IMR-90 (cell line): ENCODE data around the gene HARS2. TPM values are rescaled to one million over a fixed set of nuclear protein-coding genes. Genes with fewer than 3 reads are reported as not detected.

Experiments used
- ATAC-seq: fragments of 200-7000 bp; cut with Tn5 transposase; 2 replicates; pipeline ENCODE4 v1.9.1; 2020; ENCODE audit warnings: low read depth, mild to moderate bottlenecking, moderate library complexity
- BruUV-seq: library from RNA; stranded (reverse); fragments of 400-500 nt; replicated peaks from 2 replicates; lab custom pipeline; 2021; lab: Mats Ljungman, UMichigan
- CTCF ChIA-PET: fragments of 300-600 bp; formaldehyde crosslinking; extraction: SDS; loops from one replicate; lab custom pipeline; 2021; ENCODE audit warnings: antibody characterized with exemption; lab: Yijun Ruan, JAX
- POLR2A ChIA-PET: fragments of 300-600 bp; sonication (Branson Sonifier 250); formaldehyde crosslinking; loops from one replicate; lab custom pipeline; 2022; ENCODE audit warnings: antibody characterized with exemption; ENCODE audit not compliant: unreplicated experiment; lab: Charles Lee
- DNase-seq: peaks from one replicate; pipeline ENCODE4 v3.0.0; 2013
- H2AFZ ChIP-seq: replicated peaks from 2 replicates; pipeline ENCODE3; 2013; ENCODE audit warnings: low read length, mild to moderate bottlenecking; ENCODE audit not compliant: poor library complexity
- H2AK5ac ChIP-seq: 2 replicates; pipeline ENCODE4 v1.6.1; 2013; ENCODE audit warnings: low read depth, low read length, inconsistent platforms
- H2AK9ac ChIP-seq: replicated peaks from 2 replicates; pipeline ENCODE3; 2013; ENCODE audit warnings: mild to moderate bottlenecking, low read depth, low read length, moderate library complexity; ENCODE audit not compliant: poor library complexity
- H2BK120ac ChIP-seq: 2 replicates; pipeline ENCODE4 v1.6.1; 2013; ENCODE audit warnings: low read depth, low read length, inconsistent platforms
- H2BK15ac ChIP-seq: 3 replicates; pipeline ENCODE4 v1.6.1; 2013; ENCODE audit warnings: low read depth, low read length, inconsistent platforms
- H2BK20ac ChIP-seq: 2 replicates; pipeline ENCODE4 v1.6.1; 2013; ENCODE audit warnings: low read depth, mild to moderate bottlenecking, inconsistent platforms, low read length, moderate library complexity
- H2BK5ac ChIP-seq: 2 replicates; pipeline ENCODE4 v1.6.1; 2013; ENCODE audit warnings: mild to moderate bottlenecking, low read depth, low read length, inconsistent platforms; ENCODE audit not compliant: poor library complexity, severe bottlenecking
- H3K14ac ChIP-seq: replicated peaks from 2 replicates; pipeline ENCODE4 v1.6.1; 2013; ENCODE audit warnings: low read depth, low read length, inconsistent platforms
- H3K18ac ChIP-seq: 2 replicates; pipeline ENCODE4 v1.6.1; 2013; ENCODE audit warnings: low read depth, low read length, control low read depth
- H3K23ac ChIP-seq: 2 replicates; pipeline ENCODE4 v1.6.1; 2013; ENCODE audit warnings: low read depth, low read length, inconsistent platforms
- H3K27ac ChIP-seq: 2 replicates; pipeline ENCODE4 v1.5.1; 2013; ENCODE audit warnings: mild to moderate bottlenecking, control low read depth, low read length; ENCODE audit not compliant: insufficient read depth
- H3K27me3 ChIP-seq: 2 replicates; pipeline ENCODE4 v1.6.1; 2013; ENCODE audit warnings: low read length; ENCODE audit not compliant: control insufficient read depth, insufficient read depth
- H3K36me3 ChIP-seq: 2 replicates; pipeline ENCODE4 v1.6.1; 2013; ENCODE audit warnings: low read length, mixed read lengths; ENCODE audit not compliant: control insufficient read depth, insufficient read depth
- H3K4ac ChIP-seq: 2 replicates; pipeline ENCODE4 v1.6.1; 2013; ENCODE audit warnings: low read depth, low read length, inconsistent platforms
- H3K4me1 ChIP-seq: 2 replicates; pipeline ENCODE4 v1.6.1; 2013; ENCODE audit warnings: low read length, mixed read lengths; ENCODE audit not compliant: control insufficient read depth, insufficient read depth
- H3K4me2 ChIP-seq: 2 replicates; pipeline ENCODE4 v1.6.1; 2013; ENCODE audit warnings: low read depth, mild to moderate bottlenecking, control low read depth, low read length, moderate library complexity
- H3K4me3 ChIP-seq: 2 replicates; pipeline ENCODE4 v1.5.1; 2013; ENCODE audit warnings: low read depth, mild to moderate bottlenecking, control low read depth, low read length, moderate library complexity; ENCODE audit not compliant: insufficient read depth
- H3K56ac ChIP-seq: 2 replicates; pipeline ENCODE4 v1.6.1; 2013; ENCODE audit warnings: low read length, inconsistent platforms; ENCODE audit not compliant: insufficient read depth; ENCODE audit errors: extremely low read depth
- H3K79me1 ChIP-seq, 2 experiments: 2 replicates each; pipeline ENCODE4 v1.6.1; 2013; ENCODE audit warnings: low read length in 2 of 2, inconsistent platforms in 1 of 2, low read depth in 1 of 2
- H3K9ac ChIP-seq: 2 replicates; pipeline ENCODE4 v1.6.1; 2013; ENCODE audit warnings: low read depth, low read length, control low read depth
- H3K9me1 ChIP-seq: 2 replicates; pipeline ENCODE4 v1.6.1; 2013; ENCODE audit warnings: low read length, inconsistent platforms; ENCODE audit not compliant: insufficient read depth
- H3K9me3 ChIP-seq: 2 replicates; pipeline ENCODE4 v1.6.1; 2013; ENCODE audit warnings: low read length; ENCODE audit not compliant: control insufficient read depth, insufficient read depth
- H4K20me1 ChIP-seq: 2 replicates; pipeline ENCODE4 v1.6.1; 2013; ENCODE audit warnings: low read length, inconsistent platforms; ENCODE audit not compliant: insufficient read depth
- H4K5ac ChIP-seq: 2 replicates; pipeline ENCODE4 v1.6.1; 2013; ENCODE audit warnings: mild to moderate bottlenecking, low read depth, low read length, control low read depth
- H4K8ac ChIP-seq, 2 experiments: 2 replicates each; pipeline ENCODE4 v1.6.1; 2013; ENCODE audit warnings: low read depth in 2 of 2, low read length in 2 of 2, control low read depth in 1 of 2, inconsistent platforms in 1 of 2
- H4K91ac ChIP-seq: 2 replicates; pipeline ENCODE4 v1.6.1; 2013; ENCODE audit warnings: low read depth, low read length, inconsistent platforms; ENCODE audit not compliant: insufficient read depth
- MXI1 ChIP-seq: IDR thresholded peaks from 2 replicates; pipeline ENCODE4 v1.6.1; 2012; ENCODE audit warnings: low read depth, mild to moderate bottlenecking, low read length, moderate library complexity, borderline replicate concordance
- RFX5 ChIP-seq: IDR thresholded peaks from 2 replicates; pipeline ENCODE4 v1.8.0; 2012; ENCODE audit warnings: low read depth, mild to moderate bottlenecking, low read length, moderate library complexity
- SMC3 ChIP-seq: fragments of 150-350 bp; IDR thresholded peaks from 2 replicates; pipeline ENCODE4 v1.6.1; 2016; ENCODE audit warnings: low read depth, mild to moderate bottlenecking, antibody characterized with exemption, low read length, moderate library complexity
- WGBS, 2 experiments: methylation state at CpG; one replicate each; pipeline versions ENCODE4 v1.1.5 to v1.1.7; 2013; ENCODE audit warnings: missing lambda C conversion rate in 2 of 2; ENCODE audit not compliant: insufficient read length in 1 of 2; ENCODE audit errors: extremely low coverage in 2 of 2; 5-methylcytosine and 5-hydroxymethylcytosine counted together
- dilution Hi-C: fragments of 300-500 bp; cut with HindIII; formaldehyde crosslinking; loops from one replicate; pipeline ENCODE4 v1.14.3; 2018; ENCODE audit warnings: low sequenced_read_pairs; ENCODE audit not compliant: unreplicated experiment
- in situ Hi-C: fragments of 300-500 bp; cut with MboI; formaldehyde crosslinking; loops from 3 replicates; pipeline ENCODE4 v1.14.3; 2019; ENCODE audit warnings: low sequenced_read_pairs, inconsistent platforms, mixed read lengths
- intact Hi-C: fragments of 100-400 bp; cut with micrococcal nuclease; formaldehyde crosslinking; loops from 2 replicates; pipeline ENCODE4 v1.10.0; 2022
- polyA plus RNA-seq, 3 experiments: library from polyadenylated mRNA; depleted of rRNA; stranded (reverse); fragments of >200 nt; gene quantifications; 2 replicates each; pipeline ENCODE4 v1.2.3, GENCODE V29; 2012; ENCODE audit warnings: low replicate concordance in 1 of 3
- total RNA-seq: library from RNA; depleted of rRNA; stranded (reverse); fragments of >200 nt; gene quantifications from 2 replicates; pipeline ENCODE4 v1.2.3, GENCODE V29; 2012

The HARS2 gene
- total and polyA plus RNA-seq, 2 of the 4 experiments (the other 2 are of a cell fraction) = 30.1 to 33.0 TPM

DNA sequence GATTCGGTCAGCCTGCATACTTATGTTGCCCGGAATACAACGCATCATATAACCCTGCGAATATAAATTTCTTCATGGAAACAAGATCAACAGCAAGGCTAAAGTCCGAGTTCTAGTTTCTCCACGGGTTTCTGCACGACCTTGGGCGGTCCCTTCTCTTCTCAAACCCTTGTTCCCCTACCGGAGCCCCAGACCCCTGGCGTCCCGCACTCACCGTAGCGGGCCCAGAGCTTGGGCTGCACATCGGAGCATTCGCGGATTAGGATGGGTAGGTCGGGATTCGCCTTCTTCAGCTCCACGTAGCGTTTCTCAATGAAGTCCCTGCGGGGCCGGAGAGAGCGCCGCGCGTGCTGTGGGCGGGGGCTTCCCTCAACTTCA is 44.2 kb upstream of the HARS2 start:
- TF ChIP-seq RFX5 = no peak
- TF ChIP-seq SMC3 = peak; percentile 1; the same call in 1 of the 2 replicates
- TF ChIP-seq MXI1 = no peak
- H3K9me1 ChIP-seq = peaks cover 3% of the 10 kb centered on the region; the same call in 1 of the 2 replicates
- dilution Hi-C loops = no loop called here
- no peaks in the 10 kb centered on the region for H4K20me1 ChIP-seq
- no TSS peak for BruUV-seq
- ATAC-seq (peak; percentile 25), DNase-seq (no peak)
- 0% methylated on average over 14 of the region's 27 CpGs; no CpG with 5 or more reads in 1 of the 2 experiments for WGBS, 2 experiments
- H3K9ac ChIP-seq = peak overlapping the region; percentile 74
- peak overlapping the region; percentile 15; the same call in 1 of the 2 replicates for H3K4ac ChIP-seq
- H3K36me3 ChIP-seq = peaks cover 25% of the 10 kb centered on the region
- no peak overlapping the region for H2BK20ac ChIP-seq
- in situ Hi-C loops = loop anchor here (5.0 kb wide), 1 partner anchor 85 kb away; the partner anchor contains the start of genes APBB3 and SLC35A4
- peak overlapping the region; percentile 25 for H3K27ac ChIP-seq
- no peak overlapping the region for H2BK5ac ChIP-seq
- no peaks in the 10 kb centered on the region for H3K9me3 ChIP-seq
- POLR2A ChIA-PET = interaction anchor here (0.9 to 1.0 kb wide), 2 partner anchors 33 to 68 kb away, joined by 3 read pairs; no protein-coding TSS in a partner anchor
- peaks cover 19 to 38% of the 10 kb centered on the region in 2 experiments for H3K79me1 ChIP-seq
- H2AFZ ChIP-seq = peak overlapping the region; percentile 93
- H3K4me3 ChIP-seq = peak overlapping the region; percentile 82
- 0 out of 2 replicates have a peak overlapping the region, but pooled peaks have one; percentile 16 for H3K14ac ChIP-seq
- no peak overlapping the region for H2BK15ac ChIP-seq
- peak overlapping the region; percentile 24; the same call in 1 of the 2 replicates for H3K56ac ChIP-seq
- peaks cover 5% of the 10 kb centered on the region; the same call in 1 of the 2 replicates for H3K4me1 ChIP-seq
- H3K4me2 ChIP-seq = peak overlapping the region; percentile 98
- H3K18ac ChIP-seq = no peak overlapping the region
- no peak overlapping the region for H4K91ac ChIP-seq
- H4K5ac ChIP-seq = peak overlapping the region; percentile 30
- CTCF ChIA-PET = interaction anchor here (0.8 to 1.1 kb wide), 2 partner anchors 71 to 403 kb away, joined by 3 read pairs; no protein-coding TSS in a partner anchor
- H2AK9ac ChIP-seq = peak overlapping the region; percentile 84
- H3K27me3 ChIP-seq = no peaks in the 10 kb centered on the region
- peak overlapping the region; percentile 0 to 28; a peak in 2 of 4 replicates for H4K8ac ChIP-seq
- intact Hi-C loops = loop anchor here (2.0 to 5.0 kb wide), 2 partner anchors 14 to 245 kb away; partner anchors contain the start of gene ANKHD1
- no peak overlapping the region for H2BK120ac ChIP-seq
- H3K23ac ChIP-seq = peak overlapping the region; percentile 41
- H2AK5ac ChIP-seq = 0 out of 2 replicates have a peak overlapping the region, but pooled peaks have one; percentile 9
